GM19351 (cell line): Measurements from ENCODE around the gene CMTM5.
"Not testable (repeated sequence)": the region's sequence is repeated elsewhere in the genome, so short reads cannot be mapped to it uniquely, and the experiment has no call there.

Experiments used
- ATAC-seq: cut with Tn5 transposase; IDR thresholded peaks from one replicate; pipeline ENCODE4 v1.9.1; 2021; ENCODE audit warnings: mild to moderate bottlenecking, moderate library complexity; ENCODE audit not compliant: unreplicated experiment

The CMTM5 gene

GRCh38 chr14:23377573-23378563, 1.0 kb downstream of the CMTM5 start:
- ATAC-seq = no peak

GRCh38 chr14:23378612-23379220, 1.9 kb downstream of the CMTM5 start:
- ATAC-seq = no peak

- ATAC-seq = no peak
Observed at GRCh38 chr14:23379366-23380196, 2.7 kb downstream of the CMTM5 start.

DNA sequence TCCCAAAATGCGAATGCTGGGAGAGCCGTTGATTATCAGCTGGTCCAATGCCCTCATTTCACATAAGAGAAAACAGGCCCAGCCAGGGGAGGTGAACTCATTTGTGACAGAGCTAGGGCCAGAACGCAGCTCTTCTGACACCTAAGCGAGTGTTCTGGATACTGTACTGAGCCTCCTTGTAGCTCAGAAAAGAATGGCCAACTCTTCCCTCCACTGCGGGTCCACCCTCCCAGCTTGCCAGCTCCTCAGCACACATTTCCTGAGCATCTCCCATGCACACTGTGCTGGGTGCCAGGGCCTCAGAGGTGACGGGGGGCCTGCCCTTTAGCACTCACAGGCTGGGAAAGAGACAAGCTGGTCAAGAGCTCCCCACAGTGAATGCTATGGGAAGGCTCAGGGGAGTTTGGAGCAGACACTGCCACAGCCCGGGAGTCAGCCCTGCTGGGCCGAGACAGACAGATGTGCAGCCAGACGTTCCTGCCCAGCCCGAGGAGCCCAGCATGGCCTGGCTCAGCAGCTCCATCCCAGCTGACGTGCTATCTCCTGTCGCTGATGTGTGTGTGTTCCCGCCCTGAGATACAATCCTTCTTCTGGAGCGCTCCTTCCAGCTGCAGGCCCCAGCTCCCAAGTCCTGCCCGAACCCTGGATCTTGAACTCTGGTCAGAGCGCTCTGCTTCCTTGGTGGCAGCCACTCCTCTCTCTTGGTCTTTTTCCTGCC, 3.5 kb downstream of the CMTM5 start:
- ATAC-seq = no peak

DNA sequence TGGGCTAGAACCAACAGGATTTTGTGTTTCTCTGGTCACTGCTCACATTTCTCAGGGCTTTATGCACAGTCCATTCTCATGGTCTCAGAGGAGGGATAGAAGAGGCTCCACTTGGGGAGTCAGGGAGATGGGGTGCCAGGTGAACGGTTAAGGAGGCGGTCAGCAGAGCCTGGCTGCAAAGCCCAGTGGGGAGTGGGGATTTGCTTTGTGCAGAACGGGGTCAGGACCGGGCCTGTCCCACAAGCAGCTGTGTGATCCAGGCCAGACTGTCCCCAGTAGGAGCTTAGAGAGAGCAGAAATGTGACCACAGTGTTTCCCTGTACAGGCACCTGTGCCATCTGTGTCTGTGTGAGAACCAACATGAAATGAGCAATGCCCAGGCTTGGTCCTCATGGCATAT, 4.1 kb downstream of the CMTM5 start:
- no peak for ATAC-seq

GRCh38 chr14:23381871-23382270, 5.0 kb downstream of the CMTM5 start:
- ATAC-seq = no peak

GRCh38 chr14:23382276-23382675, 5.4 kb downstream of the CMTM5 start:
- ATAC-seq = no peak

- ATAC-seq = no peak
Observed at GRCh38 chr14:23382731-23383440, 6.0 kb downstream of the CMTM5 start.

GRCh38 chr14:23384364-23385080, 7.7 kb downstream of the CMTM5 start:
- no peak for ATAC-seq

- no peak for ATAC-seq
Observed at GRCh38 chr14:23385244-23385641, 8.4 kb downstream of the CMTM5 start.

DNA sequence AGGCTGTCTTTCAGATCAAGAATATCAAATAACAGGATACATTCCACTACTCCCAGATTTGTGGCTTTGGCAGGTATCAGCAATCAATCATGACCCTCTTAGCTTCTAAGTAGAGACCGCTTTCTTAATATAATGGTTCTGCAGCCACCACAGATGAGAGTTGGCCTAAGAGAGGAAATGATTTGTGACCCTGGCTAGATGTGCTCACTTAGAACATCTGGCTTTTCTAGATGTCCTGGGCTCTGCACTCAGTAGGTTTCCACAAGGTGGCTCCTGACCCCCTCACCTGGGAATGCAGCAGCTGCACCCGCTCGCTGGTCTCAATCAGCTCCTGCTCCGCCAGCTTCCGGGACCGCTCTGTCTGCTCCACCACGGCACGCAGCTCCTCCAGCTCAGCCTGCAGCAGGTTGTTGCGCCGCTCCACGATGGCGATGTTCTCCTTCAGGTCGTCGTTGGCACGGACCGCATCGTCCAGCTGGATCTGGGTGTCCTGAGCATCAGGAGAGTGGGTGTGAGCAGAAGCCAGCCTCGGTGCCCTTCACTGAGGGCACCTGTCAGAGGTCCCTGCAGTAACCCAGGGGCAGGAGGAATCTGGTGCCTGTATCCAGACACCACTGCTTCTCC, 8.9 kb downstream of the CMTM5 start:
- ATAC-seq = no peak

DNA sequence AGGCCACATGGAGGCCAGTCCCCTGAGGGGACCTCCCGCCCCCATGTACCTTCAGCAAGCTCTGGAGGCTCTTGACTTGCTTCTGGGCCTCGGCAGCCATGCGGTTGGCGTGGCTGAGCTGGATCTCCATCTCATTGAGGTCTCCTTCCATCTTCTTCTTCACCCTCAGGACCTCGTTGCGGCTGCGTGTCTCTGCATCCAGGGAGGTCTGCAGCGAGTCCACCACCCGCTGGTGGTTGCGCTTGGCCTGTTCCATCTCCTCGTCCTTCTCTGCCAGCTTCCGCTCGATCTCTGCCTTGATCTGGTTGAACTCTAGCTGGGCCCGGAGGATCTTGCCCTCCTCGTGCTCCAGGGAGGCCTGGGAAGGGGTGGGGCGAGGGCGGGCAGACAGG, 9.4 kb downstream of the CMTM5 start:
- not testable (repeated sequence) for ATAC-seq

GRCh38 chr14:23386999-23387398, 10.2 kb downstream of the CMTM5 start:
- no peak for ATAC-seq

GRCh38 chr14:23387916-23388882, 11.4 kb downstream of the CMTM5 start:
- ATAC-seq = no peak

- no peak for ATAC-seq
Observed at GRCh38 chr14:23388996-23389395, 12.2 kb downstream of the CMTM5 start.

DNA sequence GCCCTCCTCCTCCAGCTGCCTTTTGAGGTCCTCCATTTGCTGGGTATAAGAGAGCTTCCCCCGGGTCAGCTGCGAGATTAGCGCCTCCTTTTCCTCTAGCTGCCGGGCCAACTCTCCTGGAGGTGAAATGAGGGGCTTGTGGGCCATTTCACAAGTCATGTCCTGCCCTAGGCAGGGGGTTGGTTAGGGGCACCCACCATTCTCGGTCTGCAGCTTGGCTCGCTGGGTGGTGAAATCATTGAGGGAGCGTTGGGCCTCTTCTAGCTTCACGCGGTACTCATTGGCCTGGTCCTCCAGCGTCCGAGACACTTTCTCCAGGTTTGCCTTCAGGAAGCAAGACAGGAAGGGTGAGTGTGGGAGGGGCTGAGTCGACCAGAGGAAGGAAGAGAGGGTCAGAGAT, 12.6 kb downstream of the CMTM5 start:
- ATAC-seq = no peak

DNA sequence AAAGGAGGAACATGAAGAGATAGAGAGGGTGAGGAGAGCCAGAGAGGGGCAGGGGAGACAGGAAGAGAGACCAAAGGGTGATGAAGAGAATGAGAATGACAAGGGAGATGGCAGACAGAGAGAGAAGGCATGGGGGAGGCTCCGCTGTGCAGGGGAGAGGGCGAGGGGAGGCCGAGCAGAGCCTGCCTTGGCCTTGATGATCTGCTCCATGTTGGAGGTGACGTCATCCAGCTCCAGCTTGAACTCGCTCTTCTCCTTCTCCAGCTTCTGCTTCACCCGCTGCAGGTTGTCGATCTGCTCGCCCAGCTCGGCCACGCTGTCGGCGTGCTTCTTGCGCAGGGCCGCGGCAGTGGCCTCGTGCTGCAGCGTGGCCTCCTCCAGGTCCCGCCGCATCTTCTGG, 13.0 kb downstream of the CMTM5 start:
- not testable (repeated sequence) for ATAC-seq

DNA sequence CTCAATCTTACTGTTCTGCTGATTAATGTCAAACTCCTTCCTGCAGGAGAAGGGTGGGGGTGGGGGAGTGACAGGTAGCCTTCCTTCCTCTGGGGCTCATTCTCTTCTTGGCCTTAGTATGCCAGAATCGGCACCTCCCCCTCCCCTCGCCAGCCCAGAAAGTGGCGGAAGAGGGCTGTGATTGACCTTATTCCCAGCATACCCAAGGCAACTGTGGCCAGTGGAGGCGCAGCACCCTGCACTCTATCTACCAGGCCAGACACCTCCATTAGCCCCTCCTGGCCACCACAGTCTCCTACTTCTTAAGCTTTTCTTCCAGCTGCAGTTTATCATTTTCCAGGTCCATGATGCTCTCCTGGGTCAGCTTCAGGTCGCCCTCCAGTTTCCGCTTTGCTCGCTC, 15.8 kb downstream of the CMTM5 start:
- no peak for ATAC-seq
